Measurements from ENCODE around the gene GGT1. TPM values are rescaled to one million over a fixed set of nuclear protein-coding genes. Genes with fewer than 3 reads are reported as not detected.
"Not testable (repeated sequence)": the region's sequence is repeated elsewhere in the genome, so short reads cannot be mapped to it uniquely, and the experiment has no call there.

GGT1 gene
- total RNA-seq, result 169 TPM
- 153 TPM for polyA plus RNA-seq (ENCODE audit: insufficient read depth, low read depth, low replicate concordance)
- long read RNA-seq, donor 1, partial matches to known transcripts, result 0 of 1 reads
- long read RNA-seq, donor 1, other reads (novel, unspliced or antisense), result 0 of 1 reads
- long read RNA-seq, donor 2, partial matches to known transcripts, result 13 of 14 reads
- long read RNA-seq, donor 2, other reads (novel, unspliced or antisense), result 0 of 14 reads
- long read RNA-seq, donor 3, partial matches to known transcripts, result 19 of 27 reads
- long read RNA-seq, donor 3, other reads (novel, unspliced or antisense), result 7 of 27 reads
- long read RNA-seq, donor 4, partial matches to known transcripts, result 7 of 9 reads
- long read RNA-seq, donor 4, other reads (novel, unspliced or antisense), result 0 of 9 reads
- long read RNA-seq, donor 5, result 0 reads
- long read RNA-seq, donor 6, partial matches to known transcripts, result 0 of 1 reads
- long read RNA-seq, donor 6, other reads (novel, unspliced or antisense), result 0 of 1 reads
- long read RNA-seq, donor 7, transcript GGT1-203 (16 exons, 2,628 nt), result minor isoform, 8 of 258 reads
- long read RNA-seq, donor 7, transcript GGT1-205 (5 exons, 1,033 nt), result major isoform, 15 of 258 reads
- long read RNA-seq, donor 7, partial matches to known transcripts, result 58 of 258 reads
- long read RNA-seq, donor 7, other reads (novel, unspliced or antisense), result 175 of 258 reads
- long read RNA-seq, donor 8, partial matches to known transcripts, result 8 of 10 reads
- long read RNA-seq, donor 8, other reads (novel, unspliced or antisense), result 0 of 10 reads
- long read RNA-seq, donor 9, partial matches to known transcripts, result 0 of 1 reads
- long read RNA-seq, donor 9, other reads (novel, unspliced or antisense), result 0 of 1 reads
- long read RNA-seq, donor 10, partial matches to known transcripts, result 5 of 7 reads
- long read RNA-seq, donor 10, other reads (novel, unspliced or antisense), result 0 of 7 reads

DNA sequence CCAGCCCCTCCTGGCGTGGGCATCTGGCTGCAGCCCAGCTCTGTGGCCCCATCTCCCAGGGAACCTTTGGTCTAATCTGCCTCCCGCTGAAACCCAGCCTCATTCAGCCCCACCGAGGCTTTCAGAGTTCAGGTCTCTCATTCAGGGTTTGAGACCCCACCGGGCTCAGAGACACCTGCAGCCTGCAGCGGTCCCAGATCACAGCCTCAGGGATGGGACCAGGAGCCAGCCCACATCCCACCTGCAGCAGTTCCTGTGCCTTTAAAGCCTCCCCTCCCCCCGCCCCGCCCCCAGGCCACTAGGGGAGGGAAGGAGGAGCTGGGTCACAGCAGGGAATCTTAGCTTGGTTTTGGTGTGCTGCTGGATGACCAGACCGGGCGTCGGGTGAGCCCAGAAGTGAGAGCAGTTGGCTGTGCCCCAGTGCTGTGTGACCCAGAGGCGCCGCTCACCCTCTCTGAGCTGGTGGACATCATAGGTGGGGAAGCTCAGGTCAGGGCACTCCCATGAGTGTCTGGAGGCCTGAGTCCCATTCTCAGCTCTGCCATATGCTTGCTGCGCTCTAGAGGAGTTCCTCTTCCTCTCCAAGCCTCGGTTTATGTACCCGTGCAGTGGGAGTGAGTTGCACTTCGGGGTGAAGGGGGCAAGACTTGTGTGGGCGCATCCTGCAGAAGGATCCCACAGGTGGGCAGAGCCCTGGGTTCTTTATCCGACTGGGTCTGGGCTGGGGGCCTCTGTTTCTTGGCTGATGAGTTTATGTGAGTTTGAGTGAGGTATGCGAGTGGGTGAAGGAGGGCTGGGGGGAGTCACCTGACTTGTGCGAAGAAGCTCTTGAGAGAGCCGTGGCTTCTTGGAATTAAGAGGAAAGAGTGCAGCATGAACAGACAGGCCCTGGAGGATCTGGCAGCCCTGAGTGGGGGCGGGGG, at the start of gene GGT1:
TSS of gene GGT1 (plus strand) at position 347 of the 923 bp plus-strand sequence. CDS start 7,889 bp downstream, outside the sequence.
- peak within 1 kb of the TSS; percentile 50 to 64 for H3K27ac ChIP-seq (ENCODE audit: low read depth in 2 of 2, low read length in 2 of 2)
- H3K9me3 ChIP-seq (ENCODE audit: control insufficient read depth in 2 of 3, insufficient read depth in 1 of 3, low read length in 3 of 3); intact Hi-C loops (cut with DNase I); H3K36me3 ChIP-seq (ENCODE audit: control insufficient read depth in 2 of 3, insufficient read depth in 3 of 3, low read length in 3 of 3); FAIRE-seq; H3K27me3 ChIP-seq (ENCODE audit: control insufficient read depth, insufficient read depth, low read length): not testable (repeated sequence)
- peaks cover 0 to 20% (median 7%) of the 10 kb centered on the region in 3 donors for H3K4me1 ChIP-seq (ENCODE audit: control insufficient read depth in 2 of 3, insufficient read depth in 2 of 3, low read depth in 1 of 3, low read length in 3 of 3)
- peak within 1 kb of the TSS in 1 of 3 donors; percentile 26 for H3K9ac ChIP-seq (ENCODE audit: low read length in 3 of 3)
- H3K4me3 ChIP-seq (ENCODE audit: low read length in 3 of 3), result peak within 1 kb of the TSS in 2 of 3 donors; percentile 56 to 58
- peak in 2 of 5 donors; percentile 70 to 78 for DNase-seq

DNA sequence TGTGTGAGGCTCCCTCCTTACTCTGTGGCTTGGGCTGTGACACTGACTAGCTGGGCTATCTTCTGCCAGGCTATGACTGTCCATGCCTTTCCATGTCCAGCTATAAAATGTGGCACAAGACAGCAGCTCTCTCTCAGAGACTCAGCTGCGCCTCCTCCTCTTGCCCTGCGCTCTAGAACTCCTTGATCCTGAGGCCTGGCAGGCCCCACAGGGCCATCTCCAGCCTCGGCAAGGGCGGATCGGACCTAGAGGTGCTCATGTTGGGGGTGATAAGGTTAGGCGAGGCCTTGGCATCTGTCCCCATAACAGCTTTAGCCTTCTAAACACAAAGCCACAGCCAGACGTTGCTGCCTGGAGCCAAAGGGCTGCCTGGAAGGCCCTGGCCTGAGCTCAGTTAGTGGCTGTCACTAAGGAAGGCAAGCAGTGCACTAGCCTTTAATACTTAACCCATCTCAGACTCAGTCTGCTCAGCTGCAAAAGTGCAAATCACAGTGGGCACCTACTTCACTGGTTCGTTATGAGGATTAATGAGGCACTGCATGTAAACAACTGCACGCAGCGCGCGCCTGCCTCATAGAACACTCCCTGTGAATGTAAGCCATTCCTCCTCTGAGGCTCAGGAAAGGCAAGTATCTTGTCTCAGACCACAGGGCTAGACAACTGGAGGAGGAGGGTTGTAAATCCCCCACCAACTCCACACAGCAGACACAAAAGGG, 49.2 kb upstream of the GGT1 start:
- Histone ChIP-seq H3K9me3 (ENCODE audit: control insufficient read depth in 2 of 3, insufficient read depth in 1 of 3, low read length in 3 of 3) (no peaks in the 10 kb centered on the region), H3K36me3 (ENCODE audit: control insufficient read depth in 2 of 3, insufficient read depth in 3 of 3, low read length in 3 of 3) (peaks cover 9 to 21% (median 12%) of the 10 kb centered on the region in 3 donors), H3K9ac (ENCODE audit: low read length in 3 of 3) (peak overlapping the region; percentile 71 to 97 (median 77)), H3K27ac (ENCODE audit: low read depth in 2 of 2, low read length in 2 of 2) (peak overlapping the region; percentile 91 to 93), H3K27me3 (ENCODE audit: control insufficient read depth, insufficient read depth, low read length) (no peaks in the 10 kb centered on the region), H3K4me1 (ENCODE audit: control insufficient read depth in 2 of 3, insufficient read depth in 2 of 3, low read depth in 1 of 3, low read length in 3 of 3) (peaks cover 3 to 47% (median 43%) of the 10 kb centered on the region in 3 donors), H3K4me3 (ENCODE audit: low read length in 3 of 3) (peak overlapping the region; percentile 65 to 84 (median 79))
- TF ChIP-seq, protein P1, sequence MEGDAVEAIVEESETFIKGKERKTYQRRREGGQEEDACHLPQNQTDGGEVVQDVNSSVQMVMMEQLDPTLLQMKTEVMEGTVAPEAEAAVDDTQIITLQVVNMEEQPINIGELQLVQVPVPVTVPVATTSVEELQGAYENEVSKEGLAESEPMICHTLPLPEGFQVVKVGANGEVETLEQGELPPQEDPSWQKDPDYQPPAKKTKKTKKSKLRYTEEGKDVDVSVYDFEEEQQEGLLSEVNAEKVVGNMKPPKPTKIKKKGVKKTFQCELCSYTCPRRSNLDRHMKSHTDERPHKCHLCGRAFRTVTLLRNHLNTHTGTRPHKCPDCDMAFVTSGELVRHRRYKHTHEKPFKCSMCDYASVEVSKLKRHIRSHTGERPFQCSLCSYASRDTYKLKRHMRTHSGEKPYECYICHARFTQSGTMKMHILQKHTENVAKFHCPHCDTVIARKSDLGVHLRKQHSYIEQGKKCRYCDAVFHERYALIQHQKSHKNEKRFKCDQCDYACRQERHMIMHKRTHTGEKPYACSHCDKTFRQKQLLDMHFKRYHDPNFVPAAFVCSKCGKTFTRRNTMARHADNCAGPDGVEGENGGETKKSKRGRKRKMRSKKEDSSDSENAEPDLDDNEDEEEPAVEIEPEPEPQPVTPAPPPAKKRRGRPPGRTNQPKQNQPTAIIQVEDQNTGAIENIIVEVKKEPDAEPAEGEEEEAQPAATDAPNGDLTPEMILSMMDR (IDR thresholded peaks at IDR 0.05; ENCODE audit: borderline replicate concordance, extremely low read depth, insufficient read depth), result no peak
- no peak for FAIRE-seq
- intact Hi-C loops (cut with DNase I), result no loop called here
- peak in 2 of 5 donors; percentile 48 to 53 for DNase-seq

DNA sequence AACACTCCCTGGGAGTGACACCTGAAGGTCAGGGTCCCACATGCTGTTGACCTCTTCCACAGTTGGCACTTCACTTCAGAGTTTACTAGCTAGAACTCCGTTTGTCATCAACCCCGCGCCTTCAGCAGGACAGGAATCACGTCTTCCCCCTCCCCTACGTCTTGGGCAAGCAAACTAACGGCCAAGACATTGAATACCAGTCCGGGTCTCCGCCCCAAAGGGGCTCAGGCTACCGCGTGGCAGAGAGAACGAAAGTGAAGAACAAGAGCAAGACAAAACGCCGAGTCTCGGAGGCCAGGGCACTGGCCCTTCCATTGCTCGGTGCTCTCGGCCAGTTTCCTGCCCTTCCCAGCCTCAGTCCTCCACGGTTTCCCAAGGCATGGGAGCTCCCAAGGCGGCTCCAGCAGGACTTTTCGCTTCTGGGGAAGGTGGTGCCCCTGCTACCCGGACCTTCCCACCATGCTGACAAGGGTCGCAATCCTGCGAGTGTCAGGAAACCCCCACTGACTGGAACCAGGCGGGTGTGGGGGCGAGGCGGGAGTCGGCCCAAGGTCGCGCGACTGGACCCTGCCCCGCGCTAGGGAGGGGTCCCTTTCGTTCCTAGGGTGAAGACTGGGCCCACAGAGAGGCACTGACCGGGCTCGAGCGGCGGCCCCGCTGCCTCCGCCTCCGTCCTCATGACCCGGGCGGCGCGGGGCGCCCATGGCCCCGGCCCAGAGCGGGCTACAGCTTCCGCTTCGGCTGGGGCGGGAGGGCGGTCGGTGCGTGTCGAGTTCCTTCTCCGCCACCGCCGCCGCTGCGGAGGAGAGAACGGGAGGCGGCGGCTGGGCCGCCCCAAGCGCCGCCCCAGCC, 48.5 kb upstream of the GGT1 start, which contains the start of gene GUCD1:
TSS of gene GUCD1 (minus strand) at position 826 of the 852 bp plus-strand sequence. CDS start at position 679, 147 bp downstream.
- peak in 4 of 5 donors; percentile 39 to 74 (median 57) for DNase-seq
- Histone ChIP-seq H3K36me3 (ENCODE audit: control insufficient read depth in 2 of 3, insufficient read depth in 3 of 3, low read length in 3 of 3) (peaks cover 11 to 28% (median 19%) of the 10 kb centered on the region in 3 donors), H3K27me3 (ENCODE audit: control insufficient read depth, insufficient read depth, low read length) (no peaks in the 10 kb centered on the region), H3K9ac (ENCODE audit: low read length in 3 of 3) (peak within 1 kb of the TSS; percentile 77 to 97 (median 92)), H3K27ac (ENCODE audit: low read depth in 2 of 2, low read length in 2 of 2) (peak within 1 kb of the TSS; percentile 99), H3K9me3 (ENCODE audit: control insufficient read depth in 2 of 3, insufficient read depth in 1 of 3, low read length in 3 of 3) (no peaks in the 10 kb centered on the region), H3K4me1 (ENCODE audit: control insufficient read depth in 2 of 3, insufficient read depth in 2 of 3, low read depth in 1 of 3, low read length in 3 of 3) (peaks cover 3 to 39% (median 35%) of the 10 kb centered on the region in 3 donors), H3K4me3 (ENCODE audit: low read length in 3 of 3) (peak within 1 kb of the TSS; percentile 80 to 98 (median 96))
- intact Hi-C loops (cut with DNase I), result no loop called here
- FAIRE-seq, result no peak
- TF ChIP-seq, protein P1 (IDR thresholded peaks at IDR 0.05; ENCODE audit: borderline replicate concordance, extremely low read depth, insufficient read depth), result no peak
